Sigmoid colon (tissue), 7 donors: ENCODE measurements around the gene CACNG4. TPM values are rescaled to one million over a fixed set of nuclear protein-coding genes. Genes with fewer than 3 reads are reported as not detected.

ENCODE experiments used
- DNase-seq: peaks from one replicate; pipeline ENCODE4 v3.0.0-alpha.2; 2019
- H3K27ac ChIP-seq, 4 donors: fragments of 200-600 bp; sonication (generic); one replicate each; pipeline ENCODE4 v1.5.1; 2016 to 2019; ENCODE audit warnings: mild to moderate bottlenecking in 1 of 4
- H3K27me3 ChIP-seq, 3 donors: fragments of 200-600 bp; sonication (generic); one replicate each; pipeline ENCODE4 v1.5.1; 2019; ENCODE audit warnings: mild to moderate bottlenecking in 1 of 3
- H3K36me3 ChIP-seq, 4 donors: fragments of 200-600 bp; sonication (generic); one replicate each; pipeline ENCODE4 v1.5.1; 2016 to 2019
- H3K4me1 ChIP-seq, 4 donors: fragments of 200-600 bp; sonication (generic); one replicate each; pipeline ENCODE4 v1.5.1; 2017 to 2019
- H3K4me3 ChIP-seq, 4 donors: fragments of 200-600 bp; sonication (generic); one replicate each; pipeline ENCODE4 v1.5.1; 2017 to 2019; ENCODE audit warnings: mild to moderate bottlenecking in 2 of 4, moderate library complexity in 1 of 4
- H3K9me3 ChIP-seq, 4 donors: fragments of 200-600 bp in 3 of 4; sonication (generic) in 3 of 4; one replicate each; pipeline versions ENCODE4 v1.5.1 to v1.6.1; 2013 to 2019
- EP300 ChIP-seq, 4 donors: sonication (generic); formaldehyde crosslinking; IDR thresholded peaks; one replicate each; pipeline ENCODE4 v1.6.1; 2017; ENCODE audit warnings: antibody characterized with exemption in 4 of 4
- POLR2A ChIP-seq, 2 donors: fragments of 450-650 bp; IDR thresholded peaks; one replicate each; pipeline ENCODE4 v1.6.1; 2016; ENCODE audit warnings: antibody characterized with exemption in 2 of 2, mild to moderate bottlenecking in 2 of 2, moderate library complexity in 2 of 2
- POLR2AphosphoS5 ChIP-seq, 4 donors: sonication (generic); formaldehyde crosslinking; IDR thresholded peaks; one replicate each; pipeline ENCODE4 v1.6.1; 2017; ENCODE audit warnings: antibody characterized with exemption in 4 of 4
- WGBS, 2 donors: extraction: QIAGEN DNeasy Blood & Tissue Kit; methylation state at CpG; one replicate each; pipeline ENCODE4 v1.1.7; 2013; 5-methylcytosine and 5-hydroxymethylcytosine counted together
- intact Hi-C: fragments of 100-400 bp; cut with DNase I; formaldehyde crosslinking; loops from one replicate; pipeline ENCODE4 v1.15.1; 2023
- polyA plus RNA-seq, 3 donors: library from polyadenylated mRNA; stranded (reverse); fragments of 200-250 nt; gene quantifications; one replicate each; pipeline ENCODE4 v1.2.3, GENCODE V29; 2013
- total RNA-seq, 4 donors: library from RNA; depleted of rRNA; stranded (reverse); fragments of >200 nt; gene quantifications; one replicate each; pipeline ENCODE4 v1.1.0, GENCODE V29; 2016
- TF ChIP-seq, protein P1 (sequence below), 4 experiments: fragments of 450-650 bp in 3 of 4; fragments of 200-600 bp in 1 of 4; IDR thresholded peaks; one replicate each; pipeline ENCODE4 v1.5.1; 2016 to 2019; ENCODE audit warnings: antibody characterized with exemption in 4 of 4, mild to moderate bottlenecking in 3 of 4, moderate library complexity in 2 of 4
- donor health status: healthy with polysubstance abuse.
- donor health status: Bipolar disorder and iron deficiency.
- donor health status: healthy.

Gene CACNG4
- total and polyA plus RNA-seq, 7 donors = under 0.01 to 0.83 (median 0.29) TPM; not detected in 1

GRCh38 chr17:67052720-67053437 lies 88.4 kb downstream of the CACNG4 start:
- no peak overlapping the region for H3K27ac ChIP-seq
- TF ChIP-seq, protein P1, sequence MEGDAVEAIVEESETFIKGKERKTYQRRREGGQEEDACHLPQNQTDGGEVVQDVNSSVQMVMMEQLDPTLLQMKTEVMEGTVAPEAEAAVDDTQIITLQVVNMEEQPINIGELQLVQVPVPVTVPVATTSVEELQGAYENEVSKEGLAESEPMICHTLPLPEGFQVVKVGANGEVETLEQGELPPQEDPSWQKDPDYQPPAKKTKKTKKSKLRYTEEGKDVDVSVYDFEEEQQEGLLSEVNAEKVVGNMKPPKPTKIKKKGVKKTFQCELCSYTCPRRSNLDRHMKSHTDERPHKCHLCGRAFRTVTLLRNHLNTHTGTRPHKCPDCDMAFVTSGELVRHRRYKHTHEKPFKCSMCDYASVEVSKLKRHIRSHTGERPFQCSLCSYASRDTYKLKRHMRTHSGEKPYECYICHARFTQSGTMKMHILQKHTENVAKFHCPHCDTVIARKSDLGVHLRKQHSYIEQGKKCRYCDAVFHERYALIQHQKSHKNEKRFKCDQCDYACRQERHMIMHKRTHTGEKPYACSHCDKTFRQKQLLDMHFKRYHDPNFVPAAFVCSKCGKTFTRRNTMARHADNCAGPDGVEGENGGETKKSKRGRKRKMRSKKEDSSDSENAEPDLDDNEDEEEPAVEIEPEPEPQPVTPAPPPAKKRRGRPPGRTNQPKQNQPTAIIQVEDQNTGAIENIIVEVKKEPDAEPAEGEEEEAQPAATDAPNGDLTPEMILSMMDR (IDR thresholded peaks at IDR 0.05) = no peak
- TF ChIP-seq POLR2A (IDR thresholded peaks at IDR 0.05) (no peak), EP300 (IDR thresholded peaks at IDR 0.05) (no peak), POLR2AphosphoS5 (IDR thresholded peaks at IDR 0.05) (no peak)
- no peaks in the 10 kb centered on the region for H3K36me3 ChIP-seq
- DNase-seq = no peak
- H3K9me3 ChIP-seq = peaks cover 0 to 12% (median 9%) of the 10 kb centered on the region in 4 donors
- no peaks in the 10 kb centered on the region for H3K27me3 ChIP-seq
- intact Hi-C loops = no loop called here
- H3K4me3 ChIP-seq = no peak overlapping the region
- WGBS, 2 donors = 60 to 84% methylated on average over 9 of the region's 9 CpGs
- no peaks in the 10 kb centered on the region for H3K4me1 ChIP-seq

DNA sequence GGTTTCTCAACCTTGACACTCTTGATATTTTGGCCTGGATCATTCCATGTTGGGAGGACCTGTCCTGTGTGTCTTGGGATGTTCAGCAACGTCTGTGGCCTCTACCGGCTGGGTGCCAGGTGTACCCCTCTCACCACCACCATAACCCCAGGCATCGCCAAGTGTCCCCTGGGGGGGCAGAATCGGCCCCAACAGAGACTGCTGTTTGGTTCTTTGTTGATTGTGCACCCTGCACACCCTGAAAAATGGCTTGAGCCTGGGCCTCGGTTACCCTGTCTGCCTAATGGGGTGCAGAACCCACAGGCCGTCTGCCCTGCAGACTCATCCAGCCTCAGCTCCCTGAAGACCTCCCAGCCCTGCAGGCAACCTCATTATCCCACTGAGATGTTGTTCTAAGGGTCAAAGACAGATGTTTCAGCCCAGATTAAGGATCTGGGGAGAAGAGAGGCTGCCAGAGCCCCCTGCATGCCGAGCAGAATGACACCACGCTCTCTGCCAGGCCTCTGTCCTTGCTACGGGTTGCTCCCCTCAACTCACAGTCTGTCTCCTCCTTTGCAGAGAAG lies 89.0 kb downstream of the CACNG4 start:
- H3K4me1 ChIP-seq = no peaks in the 10 kb centered on the region
- no peaks in the 10 kb centered on the region for H3K27me3 ChIP-seq
- intact Hi-C loops = no loop called here
- no peak for TF ChIP-seq POLR2AphosphoS5 (IDR thresholded peaks at IDR 0.05)
- TF ChIP-seq, protein P1 (IDR thresholded peaks at IDR 0.05) = no peak
- TF ChIP-seq POLR2A (IDR thresholded peaks at IDR 0.05) = no peak
- no peak for TF ChIP-seq EP300 (IDR thresholded peaks at IDR 0.05)
- 88 to 93% methylated on average over 9 of the region's 9 CpGs for WGBS, 2 donors
- no peak for DNase-seq
- no peak overlapping the region for H3K4me3 ChIP-seq
- peaks cover 0 to 11% (median 6%) of the 10 kb centered on the region in 4 donors for H3K9me3 ChIP-seq
- H3K36me3 ChIP-seq = no peaks in the 10 kb centered on the region
- H3K27ac ChIP-seq = no peak overlapping the region

- intact Hi-C loops = no loop called here
- WGBS, 2 donors = 85 to 92% methylated on average over 19 of the region's 19 CpGs
- TF ChIP-seq, protein P1 (IDR thresholded peaks at IDR 0.05) = no peak
- TF ChIP-seq EP300 (IDR thresholded peaks at IDR 0.05) (no peak), POLR2A (IDR thresholded peaks at IDR 0.05) (no peak), POLR2AphosphoS5 (IDR thresholded peaks at IDR 0.05) (no peak)
Observed at GRCh38 chr17:67054011-67054591, 89.6 kb downstream of the CACNG4 start.

GRCh38 chr17:67054608-67055007 lies 90.1 kb downstream of the CACNG4 start:
- TF ChIP-seq POLR2A (IDR thresholded peaks at IDR 0.05) = no peak

More at GRCh38 chr17:67054011-67054591, 89.6 kb downstream of the CACNG4 start:
- Histone ChIP-seq H3K9me3 (peaks cover 0 to 11% (median 6%) of the 10 kb centered on the region in 4 donors), H3K4me3 (no peak overlapping the region), H3K36me3 (no peaks in the 10 kb centered on the region), H3K27ac (no peak overlapping the region), H3K4me1 (no peaks in the 10 kb centered on the region), H3K27me3 (no peaks in the 10 kb centered on the region)
- DNase-seq = no peak

DNA sequence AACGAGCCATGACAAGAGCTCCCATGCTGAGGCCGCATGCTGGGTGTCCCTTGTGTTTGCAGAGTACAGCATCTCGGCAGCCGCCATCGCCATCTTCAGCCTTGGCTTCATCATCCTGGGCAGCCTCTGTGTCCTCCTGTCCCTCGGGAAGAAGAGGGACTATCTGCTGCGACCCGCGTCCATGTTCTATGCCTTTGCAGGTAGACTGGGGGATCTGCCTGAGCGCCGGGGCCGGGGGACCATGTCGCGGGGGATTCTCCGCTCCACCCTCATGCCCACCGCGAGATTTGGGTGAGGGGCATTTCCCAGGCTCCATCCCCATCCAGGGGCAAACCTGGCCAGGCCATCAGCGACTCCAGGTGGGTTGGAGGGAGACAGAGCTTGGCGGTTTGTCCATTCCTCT lies 90.5 kb downstream of the CACNG4 start:
- WGBS, 2 donors = 96 to 97% methylated on average over 19 of the region's 19 CpGs
- no peak for DNase-seq
- intact Hi-C loops = no loop called here
- no peak for TF ChIP-seq EP300 (IDR thresholded peaks at IDR 0.05)
- no peak for TF ChIP-seq POLR2A (IDR thresholded peaks at IDR 0.05)
- TF ChIP-seq POLR2AphosphoS5 (IDR thresholded peaks at IDR 0.05) = no peak
- TF ChIP-seq, protein P1 (IDR thresholded peaks at IDR 0.05) = no peak
- peaks cover 0 to 3% (median 0%) of the 10 kb centered on the region in 4 donors for H3K9me3 ChIP-seq
- no peaks in the 10 kb centered on the region for H3K36me3 ChIP-seq
- H3K27me3 ChIP-seq = no peaks in the 10 kb centered on the region
- H3K27ac ChIP-seq = no peak overlapping the region
- H3K4me1 ChIP-seq = no peaks in the 10 kb centered on the region
- H3K4me3 ChIP-seq = no peak overlapping the region

More at GRCh38 chr17:67054608-67055007, 90.1 kb downstream of the CACNG4 start:
- no peaks in the 10 kb centered on the region for H3K4me1 ChIP-seq
- H3K27ac ChIP-seq = no peak overlapping the region
- no peak for DNase-seq
- no peaks in the 10 kb centered on the region for H3K36me3 ChIP-seq
- 87 to 96% methylated on average over 5 of the region's 5 CpGs for WGBS, 2 donors
- intact Hi-C loops = no loop called here
- peaks cover 0 to 6% (median 2%) of the 10 kb centered on the region in 4 donors for H3K9me3 ChIP-seq
- no peaks in the 10 kb centered on the region for H3K27me3 ChIP-seq
- H3K4me3 ChIP-seq = no peak overlapping the region
